WI38 (cell line): ENCODE measurements around the gene LRRC59.

ENCODE experiments used
- H3K4me3 ChIP-seq: 2 replicates; pipeline ENCODE4 v1.5.1; 2011; ENCODE audit warnings: low read depth, mild to moderate bottlenecking, control low read depth, low read length
- TF ChIP-seq, protein P1 (sequence below): IDR thresholded peaks from 2 replicates; pipeline ENCODE4 v1.5.1; 2012; ENCODE audit warnings: low read depth, mild to moderate bottlenecking, control low read depth, low read length

LRRC59 gene

DNA sequence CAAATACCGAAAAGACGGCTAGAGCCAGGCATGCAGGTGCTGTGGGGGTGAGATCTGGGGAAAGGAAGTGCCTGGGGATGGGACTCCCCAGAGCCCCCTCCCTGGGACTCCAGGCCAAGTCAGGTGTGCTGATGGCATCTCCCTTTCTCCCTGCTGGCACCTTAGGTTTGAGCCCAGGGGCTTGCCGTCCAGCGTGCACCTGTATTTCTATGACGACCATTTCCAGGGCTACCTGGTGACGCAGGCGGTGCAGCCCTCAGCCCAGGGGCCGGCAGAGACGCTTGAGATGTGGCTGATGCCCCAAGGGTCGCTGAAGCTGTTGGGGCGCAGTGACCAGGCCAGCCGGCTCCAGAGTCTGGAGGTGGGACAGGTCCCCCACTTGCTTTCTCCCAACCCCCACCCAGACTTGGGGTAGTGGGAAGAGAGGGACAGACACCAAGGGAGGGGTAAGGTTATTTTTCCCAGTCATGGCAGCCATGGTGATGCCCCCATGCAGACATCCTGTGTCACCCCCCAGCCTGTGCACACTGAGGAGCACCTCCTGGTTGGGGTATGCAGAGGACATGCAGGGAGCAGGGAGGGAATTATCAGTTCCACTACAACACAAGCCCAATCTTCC lies 40.3 kb downstream of the LRRC59 start:
- TF ChIP-seq, protein P1, sequence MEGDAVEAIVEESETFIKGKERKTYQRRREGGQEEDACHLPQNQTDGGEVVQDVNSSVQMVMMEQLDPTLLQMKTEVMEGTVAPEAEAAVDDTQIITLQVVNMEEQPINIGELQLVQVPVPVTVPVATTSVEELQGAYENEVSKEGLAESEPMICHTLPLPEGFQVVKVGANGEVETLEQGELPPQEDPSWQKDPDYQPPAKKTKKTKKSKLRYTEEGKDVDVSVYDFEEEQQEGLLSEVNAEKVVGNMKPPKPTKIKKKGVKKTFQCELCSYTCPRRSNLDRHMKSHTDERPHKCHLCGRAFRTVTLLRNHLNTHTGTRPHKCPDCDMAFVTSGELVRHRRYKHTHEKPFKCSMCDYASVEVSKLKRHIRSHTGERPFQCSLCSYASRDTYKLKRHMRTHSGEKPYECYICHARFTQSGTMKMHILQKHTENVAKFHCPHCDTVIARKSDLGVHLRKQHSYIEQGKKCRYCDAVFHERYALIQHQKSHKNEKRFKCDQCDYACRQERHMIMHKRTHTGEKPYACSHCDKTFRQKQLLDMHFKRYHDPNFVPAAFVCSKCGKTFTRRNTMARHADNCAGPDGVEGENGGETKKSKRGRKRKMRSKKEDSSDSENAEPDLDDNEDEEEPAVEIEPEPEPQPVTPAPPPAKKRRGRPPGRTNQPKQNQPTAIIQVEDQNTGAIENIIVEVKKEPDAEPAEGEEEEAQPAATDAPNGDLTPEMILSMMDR, result no peak
- no peak overlapping the region for H3K4me3 ChIP-seq

DNA sequence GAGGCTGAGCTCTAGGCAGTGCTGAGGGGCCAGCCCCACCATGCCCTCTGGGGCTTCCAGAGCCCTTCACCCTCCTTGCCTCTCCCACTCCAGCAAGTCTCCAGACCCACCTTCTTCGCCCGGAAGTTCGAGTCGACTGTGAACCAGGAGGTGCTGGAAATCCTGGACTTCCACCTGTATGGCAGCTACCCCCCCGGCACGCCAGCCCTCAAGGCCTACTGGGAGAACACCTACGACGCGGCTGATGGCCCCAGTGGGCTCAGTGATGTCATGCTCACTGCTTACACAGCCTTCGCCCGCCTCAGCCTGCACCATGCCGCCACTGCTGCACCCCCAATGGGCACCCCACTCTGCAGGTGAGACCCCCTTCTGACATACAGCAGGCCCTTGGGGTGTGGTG lies 40.9 kb downstream of the LRRC59 start:
- no peak overlapping the region for H3K4me3 ChIP-seq
- TF ChIP-seq, protein P1, result no peak

DNA sequence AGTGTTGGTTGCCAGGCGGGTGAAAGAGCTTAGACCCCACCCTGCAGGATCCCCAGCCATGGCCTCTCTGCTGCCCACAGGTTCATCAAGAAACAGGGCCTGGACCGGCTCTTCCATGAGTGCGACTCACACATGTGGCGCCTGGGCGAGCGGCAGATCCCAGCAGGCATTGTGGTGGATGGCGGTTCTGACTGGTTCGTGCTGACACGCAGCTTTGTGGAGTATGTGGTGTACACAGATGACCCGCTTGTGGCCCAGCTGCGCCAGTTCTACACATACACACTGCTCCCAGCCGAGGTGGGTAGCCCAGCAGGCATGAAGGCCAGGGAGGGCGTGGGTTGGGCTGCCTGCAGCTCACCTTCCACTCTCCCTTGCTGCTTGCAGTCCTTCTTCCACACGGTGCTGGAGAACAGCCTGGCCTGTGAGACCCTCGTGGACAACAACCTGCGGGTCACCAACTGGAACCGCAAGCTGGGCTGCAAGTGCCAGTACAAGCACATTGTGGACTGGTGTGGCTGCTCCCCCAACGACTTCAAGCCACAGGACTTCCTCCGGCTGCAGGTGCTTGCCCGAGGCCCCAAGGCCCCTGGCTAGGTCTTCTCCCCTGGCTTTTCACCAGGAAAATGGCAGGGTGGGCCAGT lies 41.5 kb downstream of the LRRC59 start:
- TF ChIP-seq, protein P1, result no peak
- no peak overlapping the region for H3K4me3 ChIP-seq

DNA sequence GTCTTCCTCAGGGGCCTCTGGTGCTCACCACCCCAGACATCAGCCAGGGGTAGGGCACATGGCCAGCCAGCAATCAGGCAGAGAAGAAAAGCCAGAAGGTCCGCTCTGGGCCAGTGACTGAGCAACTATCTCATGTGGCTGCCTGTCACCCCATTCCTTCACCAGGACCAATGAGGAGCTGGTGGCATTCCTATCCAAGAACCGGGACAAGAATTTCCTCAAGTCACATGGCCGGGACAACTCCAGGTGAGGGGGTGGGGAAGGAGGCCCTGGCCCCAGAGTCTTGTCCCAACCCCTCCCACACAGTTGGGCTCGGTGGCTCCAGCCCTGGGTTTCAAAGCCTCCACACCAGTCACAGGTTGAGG lies 42.0 kb downstream of the LRRC59 start:
- TF ChIP-seq, protein P1, result no peak
- H3K4me3 ChIP-seq, result no peak overlapping the region

DNA sequence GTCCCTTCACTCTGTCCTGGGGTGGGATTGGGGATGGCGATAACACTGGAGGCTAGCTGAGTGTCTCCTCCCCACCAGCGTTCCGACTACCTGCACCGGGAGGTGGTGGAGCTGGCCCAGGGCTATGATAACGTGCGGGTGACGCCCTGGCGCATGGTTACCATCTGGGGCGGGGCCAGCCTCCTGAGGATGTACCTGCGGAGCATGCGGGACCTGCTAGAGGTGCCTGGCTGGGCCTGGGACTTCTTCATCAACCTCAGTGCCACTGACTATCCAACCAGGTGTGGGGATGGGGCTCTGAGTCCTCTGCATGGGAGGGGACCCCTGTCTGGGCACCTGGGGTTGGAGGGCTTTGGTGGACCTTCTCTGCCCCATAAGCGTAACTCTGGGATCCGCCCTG lies 42.5 kb downstream of the LRRC59 start:
- TF ChIP-seq, protein P1, result no peak
- no peak overlapping the region for H3K4me3 ChIP-seq

DNA sequence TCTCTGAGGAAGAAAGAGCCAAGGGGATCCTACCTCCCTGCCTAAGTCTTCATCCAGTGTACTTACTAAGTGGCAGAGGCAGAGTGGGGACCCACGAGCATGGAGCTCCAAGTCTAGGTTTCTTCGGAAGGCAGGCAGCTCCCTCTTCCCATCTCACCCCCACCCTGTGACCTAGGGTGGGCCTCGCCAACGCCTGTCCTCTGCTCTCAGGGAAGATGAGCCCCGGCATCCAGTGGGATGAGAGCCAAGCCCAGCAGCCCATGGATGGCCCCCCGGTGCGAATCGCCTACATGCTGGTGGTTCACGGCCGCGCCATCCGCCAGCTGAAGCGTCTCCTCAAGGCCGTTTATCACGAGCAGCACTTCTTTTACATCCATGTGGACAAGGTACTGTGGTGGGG lies 43.1 kb downstream of the LRRC59 start:
- TF ChIP-seq, protein P1, result no peak
- H3K4me3 ChIP-seq, result no peak overlapping the region

DNA sequence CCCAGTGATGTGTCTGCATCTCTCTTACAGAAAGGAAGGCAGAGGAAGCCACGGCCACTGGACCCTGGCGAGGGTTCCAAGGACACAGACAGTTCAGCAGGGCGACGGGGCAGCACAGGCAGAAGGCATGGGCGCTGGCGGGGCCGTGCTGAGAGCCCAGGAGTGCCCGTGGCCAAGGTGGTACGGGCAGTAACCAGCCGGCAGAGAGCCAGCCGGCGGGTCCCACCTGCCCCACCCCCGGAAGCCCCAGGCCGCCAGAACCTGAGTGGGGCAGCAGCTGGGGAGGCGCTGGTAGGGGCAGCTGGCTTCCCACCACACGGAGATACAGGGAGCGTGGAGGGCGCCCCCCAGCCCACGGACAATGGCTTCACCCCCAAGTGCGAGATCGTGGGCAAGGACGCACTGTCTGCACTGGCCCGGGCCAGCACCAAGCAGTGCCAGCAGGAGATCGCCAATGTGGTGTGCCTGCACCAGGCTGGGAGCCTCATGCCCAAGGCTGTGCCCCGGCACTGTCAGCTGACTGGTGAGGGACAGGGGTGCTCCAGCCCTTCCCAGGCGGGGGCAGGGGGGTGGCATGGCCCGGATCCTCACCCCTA lies 43.6 kb downstream of the LRRC59 start:
- TF ChIP-seq, protein P1, result no peak
- no peak overlapping the region for H3K4me3 ChIP-seq
